ENCODE measurements around the gene BAZ1A.

DNA sequence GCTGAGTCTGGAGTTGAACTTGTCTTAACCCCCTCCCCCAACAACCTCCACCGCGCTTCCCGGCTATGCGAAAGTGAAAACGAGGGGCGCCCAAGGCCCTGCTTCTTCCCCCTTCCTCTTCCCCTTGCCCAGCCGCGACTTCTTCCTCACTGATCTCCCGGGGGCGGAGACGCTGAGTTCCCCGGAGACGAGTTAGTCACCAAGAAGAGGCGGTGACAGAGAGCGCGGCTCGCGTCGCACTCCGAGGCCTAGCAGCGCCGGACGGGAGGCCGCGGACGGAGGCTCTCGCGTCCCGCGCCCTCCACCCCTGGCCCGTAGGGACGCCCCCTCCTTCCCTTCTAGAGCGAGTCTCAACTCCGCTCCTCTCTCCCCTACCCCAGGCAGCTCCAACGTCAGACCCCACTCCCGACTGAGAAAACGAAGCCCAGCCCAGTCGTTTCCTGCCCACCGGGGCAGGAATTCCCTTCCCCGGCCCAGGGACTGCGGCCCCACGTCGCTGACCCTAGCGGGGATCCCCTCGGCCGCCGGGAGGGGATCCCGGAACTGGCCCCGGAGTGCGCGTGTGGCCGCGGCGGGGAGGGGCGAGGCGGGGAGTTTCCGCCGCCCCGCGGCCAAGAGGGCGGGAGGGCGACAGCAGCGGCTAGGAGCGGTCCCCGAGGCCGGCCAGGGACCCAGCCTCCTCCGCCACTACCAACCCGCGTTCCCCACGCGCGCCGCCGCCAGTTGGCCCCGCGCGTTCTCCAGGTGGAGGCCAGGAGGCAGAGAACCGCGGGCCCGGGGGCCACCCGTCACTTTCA is 1.4 kb downstream of the BAZ1A start:
- no peak for TF ChIP-seq CTCF (conservative IDR thresholded peaks at IDR 0.05; ENCODE audit: low read depth in 2 of 2)
- no peak for TF ChIP-seq EZH2phosphoT487 (IDR thresholded peaks at IDR 0.05; ENCODE audit: unreplicated experiment)
- TF ChIP-seq, protein P1, sequence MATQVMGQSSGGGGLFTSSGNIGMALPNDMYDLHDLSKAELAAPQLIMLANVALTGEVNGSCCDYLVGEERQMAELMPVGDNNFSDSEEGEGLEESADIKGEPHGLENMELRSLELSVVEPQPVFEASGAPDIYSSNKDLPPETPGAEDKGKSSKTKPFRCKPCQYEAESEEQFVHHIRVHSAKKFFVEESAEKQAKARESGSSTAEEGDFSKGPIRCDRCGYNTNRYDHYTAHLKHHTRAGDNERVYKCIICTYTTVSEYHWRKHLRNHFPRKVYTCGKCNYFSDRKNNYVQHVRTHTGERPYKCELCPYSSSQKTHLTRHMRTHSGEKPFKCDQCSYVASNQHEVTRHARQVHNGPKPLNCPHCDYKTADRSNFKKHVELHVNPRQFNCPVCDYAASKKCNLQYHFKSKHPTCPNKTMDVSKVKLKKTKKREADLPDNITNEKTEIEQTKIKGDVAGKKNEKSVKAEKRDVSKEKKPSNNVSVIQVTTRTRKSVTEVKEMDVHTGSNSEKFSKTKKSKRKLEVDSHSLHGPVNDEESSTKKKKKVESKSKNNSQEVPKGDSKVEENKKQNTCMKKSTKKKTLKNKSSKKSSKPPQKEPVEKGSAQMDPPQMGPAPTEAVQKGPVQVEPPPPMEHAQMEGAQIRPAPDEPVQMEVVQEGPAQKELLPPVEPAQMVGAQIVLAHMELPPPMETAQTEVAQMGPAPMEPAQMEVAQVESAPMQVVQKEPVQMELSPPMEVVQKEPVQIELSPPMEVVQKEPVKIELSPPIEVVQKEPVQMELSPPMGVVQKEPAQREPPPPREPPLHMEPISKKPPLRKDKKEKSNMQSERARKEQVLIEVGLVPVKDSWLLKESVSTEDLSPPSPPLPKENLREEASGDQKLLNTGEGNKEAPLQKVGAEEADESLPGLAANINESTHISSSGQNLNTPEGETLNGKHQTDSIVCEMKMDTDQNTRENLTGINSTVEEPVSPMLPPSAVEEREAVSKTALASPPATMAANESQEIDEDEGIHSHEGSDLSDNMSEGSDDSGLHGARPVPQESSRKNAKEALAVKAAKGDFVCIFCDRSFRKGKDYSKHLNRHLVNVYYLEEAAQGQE (IDR thresholded peaks at IDR 0.05; ENCODE audit: unreplicated experiment): no peak
